GM18517 (cell line): ENCODE measurements around the gene VDAC1.
"Not testable (repeated sequence)": the region's sequence is repeated elsewhere in the genome, so short reads cannot be mapped to it uniquely, and the experiment has no call there.

ENCODE experiments used
- ATAC-seq: cut with Tn5 transposase; IDR thresholded peaks from one replicate; pipeline ENCODE4 v1.9.1; 2021; ENCODE audit warnings: mild to moderate bottlenecking, moderate library complexity; ENCODE audit not compliant: unreplicated experiment

Gene VDAC1, protein sequence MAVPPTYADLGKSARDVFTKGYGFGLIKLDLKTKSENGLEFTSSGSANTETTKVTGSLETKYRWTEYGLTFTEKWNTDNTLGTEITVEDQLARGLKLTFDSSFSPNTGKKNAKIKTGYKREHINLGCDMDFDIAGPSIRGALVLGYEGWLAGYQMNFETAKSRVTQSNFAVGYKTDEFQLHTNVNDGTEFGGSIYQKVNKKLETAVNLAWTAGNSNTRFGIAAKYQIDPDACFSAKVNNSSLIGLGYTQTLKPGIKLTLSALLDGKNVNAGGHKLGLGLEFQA

GRCh38 chr5:134004626-134005416 is at the start of gene VDAC1:
VDAC1 (minus strand) TSS chr5:134004975; CDS start chr5:133993012, 11,963 bp downstream.
- ATAC-seq: peak; percentile 69

GRCh38 chr5:134053840-134054338 is 49.1 kb upstream of the VDAC1 start:
- no peak for ATAC-seq

DNA sequence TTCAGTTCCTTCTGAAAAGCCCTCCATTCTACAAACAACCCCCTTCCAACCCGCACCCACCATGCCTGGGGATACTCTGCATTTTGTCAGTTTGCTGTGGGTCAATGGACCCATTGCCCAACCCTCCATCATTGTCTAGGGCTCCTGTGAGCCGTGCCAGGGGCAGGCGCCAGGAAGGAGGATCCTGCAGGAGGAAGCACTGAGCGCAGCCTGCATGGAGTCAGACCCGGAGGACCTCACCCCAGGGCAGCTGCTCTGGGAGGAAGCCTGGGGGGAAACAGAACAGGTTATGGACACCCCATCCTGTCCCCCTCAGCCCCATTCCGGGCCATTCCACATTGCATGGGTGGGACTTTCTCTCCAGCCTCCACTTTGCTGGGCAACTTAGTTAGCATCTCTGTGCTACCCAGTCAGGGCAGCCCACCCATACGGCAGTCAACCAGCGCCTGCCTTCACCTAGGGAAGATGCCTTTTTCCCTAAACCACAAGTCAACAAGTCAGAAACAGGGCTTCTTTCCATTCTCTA is 48.6 kb upstream of the VDAC1 start:
- ATAC-seq: no peak

DNA sequence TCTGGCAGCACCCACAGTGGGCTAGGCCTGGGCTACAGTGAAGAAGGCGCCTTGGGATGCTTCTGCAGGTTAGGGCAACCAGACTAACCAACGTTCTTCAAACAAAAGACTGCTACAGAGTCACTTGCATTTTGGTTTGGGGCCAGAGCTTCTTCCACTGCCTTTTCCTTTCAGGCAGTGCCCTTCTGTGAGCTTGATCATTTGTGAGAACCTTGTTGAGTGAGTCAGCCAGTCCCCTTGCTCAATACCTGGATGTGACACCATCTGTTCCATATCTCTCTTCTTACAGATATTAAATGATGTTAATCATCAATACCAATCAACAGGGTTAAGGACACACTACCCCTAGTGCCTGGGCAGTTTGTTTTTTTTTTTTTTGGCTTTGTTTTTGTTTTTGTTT is 46.5 kb upstream of the VDAC1 start:
- ATAC-seq: no peak

DNA sequence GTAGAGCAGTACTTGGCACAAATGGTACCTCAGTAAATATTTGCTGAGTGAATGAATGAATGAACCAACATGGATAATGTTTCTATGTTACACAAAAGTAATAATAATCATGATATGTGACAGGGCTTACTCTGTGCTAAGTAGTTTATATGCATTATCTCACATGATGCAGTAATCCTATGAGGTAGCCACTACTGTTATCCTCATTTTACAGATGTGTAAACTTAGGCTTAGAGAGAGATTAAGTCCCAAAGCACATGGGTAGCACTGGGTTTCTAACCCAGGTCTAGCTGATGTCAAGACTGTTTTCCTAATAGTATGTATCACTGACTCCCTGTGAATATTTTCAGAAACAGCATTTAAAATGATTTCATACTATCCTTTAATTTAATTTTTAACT is 44.1 kb upstream of the VDAC1 start:
- ATAC-seq: no peak

- no peak for ATAC-seq
These were observed 42.9 kb upstream of the VDAC1 start for GRCh38 chr5:134047687-134048056.

DNA sequence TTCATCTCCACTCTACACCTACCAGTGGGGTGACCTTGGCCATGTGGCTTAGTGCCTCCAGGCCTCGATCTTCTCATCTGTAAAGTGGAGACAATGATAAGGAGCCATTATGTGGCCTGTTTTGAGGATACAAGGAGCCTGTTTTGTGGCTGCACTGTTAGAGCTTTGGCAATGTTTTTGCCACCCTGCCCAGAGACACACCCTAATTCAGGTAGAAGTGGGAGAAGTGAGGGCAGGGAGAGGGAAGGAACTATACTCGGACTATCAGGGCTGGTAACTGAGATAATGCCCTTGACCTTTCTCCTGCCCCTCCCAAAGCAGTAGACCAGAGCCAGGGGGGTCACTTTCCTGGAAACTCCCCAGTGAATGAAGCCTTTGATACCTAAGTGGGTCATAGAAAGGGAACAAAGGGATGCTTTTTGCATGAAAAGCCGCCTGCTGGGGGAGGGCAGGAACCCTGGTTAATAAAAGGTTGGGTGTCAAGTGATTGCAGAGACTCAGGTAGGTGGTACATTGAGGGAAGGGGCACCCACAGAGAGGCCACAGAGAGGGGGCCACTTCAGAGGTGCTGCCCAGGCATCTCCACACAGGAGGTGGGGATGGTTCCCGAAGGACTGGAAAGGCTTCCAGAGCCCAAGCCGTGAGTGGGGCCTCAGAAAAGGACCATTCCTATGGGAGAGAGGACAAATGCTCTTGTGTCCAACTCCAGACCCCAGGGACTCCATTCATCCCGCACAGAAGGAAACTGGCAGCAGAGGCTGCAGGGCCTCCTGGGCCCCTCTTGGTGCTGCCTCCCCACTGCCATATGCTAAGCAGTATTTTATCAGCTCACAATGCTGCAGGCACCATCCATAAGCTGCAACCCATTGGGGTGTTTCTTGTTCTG is 42.3 kb upstream of the VDAC1 start:
- ATAC-seq: no peak

- ATAC-seq: no peak
These were observed 41.6 kb upstream of the VDAC1 start for GRCh38 chr5:134046330-134046729.

GRCh38 chr5:134043793-134044792 is 39.3 kb upstream of the VDAC1 start:
- ATAC-seq: no peak

- ATAC-seq: peak; percentile 63
These were observed 37.0 kb upstream of the VDAC1 start for GRCh38 chr5:134041570-134042411.

- no peak for ATAC-seq
These were observed 33.4 kb upstream of the VDAC1 start for GRCh38 chr5:134038138-134038537.

- no peak for ATAC-seq
These were observed 32.4 kb upstream of the VDAC1 start for GRCh38 chr5:134037160-134037559.

DNA sequence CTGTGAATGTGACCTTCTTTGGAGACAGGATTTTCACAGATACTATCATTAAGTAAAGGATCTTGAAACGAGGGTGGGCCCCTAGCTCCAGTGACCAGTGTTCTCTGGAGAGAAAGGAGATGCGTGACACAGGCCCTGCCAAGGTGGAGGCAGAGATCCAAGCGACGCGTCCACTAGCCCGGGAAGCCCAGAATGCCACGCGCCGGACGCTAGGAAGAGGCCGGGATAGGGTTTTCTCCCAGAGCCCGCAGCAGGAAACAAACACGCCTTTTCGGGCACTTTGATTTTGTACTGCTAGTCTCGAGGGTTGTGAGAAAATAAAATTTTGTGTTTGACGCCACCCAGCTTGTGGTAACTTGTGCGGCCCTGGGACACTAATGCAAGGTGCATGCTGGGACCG is 29.6 kb upstream of the VDAC1 start:
- ATAC-seq: no peak

DNA sequence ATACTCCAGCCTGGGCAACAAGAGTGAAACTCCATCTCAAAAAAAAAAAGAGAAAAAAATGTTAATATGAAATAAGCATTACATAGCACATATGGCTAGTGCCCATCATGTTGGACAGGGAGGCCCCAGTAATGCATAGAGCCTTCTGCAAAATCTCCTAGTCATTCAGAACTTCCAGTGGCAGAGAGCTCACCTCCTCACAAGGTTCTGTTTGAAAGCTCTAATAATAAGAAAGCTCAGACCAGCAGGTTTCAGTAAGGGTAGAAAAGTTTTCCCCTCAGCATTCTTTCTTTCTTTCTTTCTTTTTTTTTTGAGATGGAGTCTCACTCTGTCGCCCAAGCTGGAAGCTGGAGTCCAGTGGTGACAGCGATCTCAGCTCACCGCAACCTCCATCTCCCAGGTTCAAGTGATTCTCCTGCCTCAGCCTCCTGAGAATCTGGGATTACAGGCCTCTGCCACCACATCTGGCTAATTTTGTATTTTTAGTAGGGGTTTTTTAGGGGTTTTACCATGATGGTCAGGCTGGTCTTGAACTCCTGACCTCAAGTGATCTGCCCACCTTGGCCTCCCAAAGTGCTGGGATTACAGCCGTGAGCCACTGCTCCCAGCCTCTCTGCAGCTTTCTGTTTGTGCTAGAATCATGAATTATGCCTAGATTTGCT is 25.7 kb upstream of the VDAC1 start:
- not testable (repeated sequence) for ATAC-seq

DNA sequence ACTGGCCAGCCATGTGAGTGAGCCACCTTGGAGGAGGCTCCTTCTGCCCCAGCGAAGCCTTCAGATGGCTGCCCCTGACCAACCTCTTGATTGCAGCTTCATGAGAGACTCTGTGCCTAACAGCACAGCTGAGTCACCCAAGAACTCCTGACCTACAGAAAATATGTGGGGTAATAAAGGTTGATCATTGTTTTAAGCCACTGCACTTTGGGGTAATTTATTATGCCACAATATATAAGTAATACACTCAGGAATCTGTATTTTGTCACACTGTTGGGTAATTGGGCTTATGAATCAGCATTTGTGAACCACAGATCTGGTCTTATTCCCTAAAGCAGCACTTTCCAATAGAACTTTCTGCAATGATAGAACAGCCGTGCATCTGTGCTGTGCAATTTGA is 24.4 kb upstream of the VDAC1 start:
- no peak for ATAC-seq

GRCh38 chr5:134028496-134028895 is 23.7 kb upstream of the VDAC1 start:
- ATAC-seq: no peak

GRCh38 chr5:134027288-134027615 is 22.5 kb upstream of the VDAC1 start:
- ATAC-seq: no peak

DNA sequence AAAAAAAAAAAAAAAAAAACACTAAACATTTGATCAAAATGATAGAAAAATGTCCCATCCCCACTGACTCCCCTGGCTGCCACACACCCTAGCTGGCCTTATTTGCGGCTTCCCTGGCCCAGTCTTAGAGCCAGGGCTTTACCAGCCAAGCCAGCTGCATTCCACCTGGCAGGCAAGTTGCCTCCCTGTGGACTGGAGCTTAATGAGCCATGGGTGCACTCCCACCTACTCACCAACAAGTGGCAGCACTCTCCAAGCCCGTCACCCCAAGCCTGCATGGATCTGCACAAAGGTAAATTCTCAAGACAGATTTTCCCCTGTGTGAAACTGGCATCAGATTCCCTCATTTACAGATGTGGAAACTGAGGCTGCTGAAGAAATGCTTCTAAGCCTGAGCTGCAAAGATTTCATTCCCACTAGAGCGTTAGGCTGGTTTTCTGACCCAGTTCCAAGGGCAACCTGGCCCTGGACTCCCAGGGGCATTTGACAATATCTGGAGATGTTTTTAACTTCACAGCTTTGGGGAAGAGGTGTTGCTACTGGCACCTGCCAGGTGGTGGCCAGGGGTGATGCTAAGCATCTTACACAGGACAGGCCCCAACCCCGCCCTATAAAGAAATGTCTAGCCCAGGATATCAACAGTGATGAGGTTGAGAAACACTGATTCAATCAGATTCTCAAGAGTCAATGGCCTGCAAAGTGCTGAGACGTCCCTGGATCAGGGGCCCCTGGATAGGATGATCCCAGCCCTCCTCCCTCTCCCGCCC is 21.9 kb upstream of the VDAC1 start:
- no peak for ATAC-seq
